Activated T-cell treated with anti-CD3 and anti-CD28 coated beads, Interleukin-2, amount 50 U/mL, for 72 hours (primary cell): ENCODE results near the gene SOCS1. TPM values are rescaled to one million over a fixed set of nuclear protein-coding genes. Genes with fewer than 3 reads are reported as not detected.
A peak's percentile ranks its signal among the peaks of the same experiment; 100 is the strongest.

Experiments used
- ATAC-seq, 2 donors: fragments of 150-1000 bp; cut with Tn5 transposase; replicated peaks in 1 of 2; 2 replicates each; pipeline ENCODE4 v1.10.0; 2021; ENCODE audit warnings: moderate library complexity in 2 of 2, mild to moderate bottlenecking in 1 of 2
- DNase-seq, 2 donors: peaks; one replicate each; pipeline ENCODE4 v3.0.0; 2021 to 2022; ENCODE audit warnings: mixed read lengths in 1 of 2
- H3K27ac Mint-ChIP-seq: one replicate; pipeline ENCODE4 v1.8.0; 2022; ENCODE audit warnings: mild to moderate bottlenecking, moderate library complexity, mixed read lengths
- H3K27me3 Mint-ChIP-seq: one replicate; pipeline ENCODE4 v1.8.0; 2022; ENCODE audit warnings: low read depth, mixed read lengths
- H3K36me3 Mint-ChIP-seq, 2 donors: one replicate each; pipeline ENCODE4 v1.8.0; 2022; ENCODE audit warnings: mixed read lengths in 2 of 2, mild to moderate bottlenecking in 1 of 2; ENCODE audit not compliant: insufficient read depth in 2 of 2
- H3K4me1 Mint-ChIP-seq: one replicate; pipeline ENCODE4 v1.8.0; 2022; ENCODE audit warnings: low read depth, mixed read lengths
- H3K4me3 Mint-ChIP-seq, 2 donors: one replicate each; pipeline ENCODE4 v1.8.0; 2022; ENCODE audit warnings: mild to moderate bottlenecking in 2 of 2, mixed read lengths in 2 of 2, moderate library complexity in 2 of 2
- H3K9me3 Mint-ChIP-seq, 2 donors: one replicate each; pipeline ENCODE4 v1.8.0; 2022; ENCODE audit warnings: mixed read lengths in 2 of 2
- total RNA-seq, 2 donors: library from RNA; stranded (reverse); gene quantifications; one replicate each; pipeline ENCODE4 v1.2.3, GENCODE V29; 2022

Gene SOCS1
- total RNA-seq, 2 donors from 2014 or later, result 93.7 to 126 TPM

GRCh38 chr16:11253009-11253994, 2.7 kb downstream of the SOCS1 start:
- H3K9me3 Mint-ChIP-seq, result no peaks in the 10 kb centered on the region
- H3K27me3 Mint-ChIP-seq, result no peaks in the 10 kb centered on the region
- peak overlapping the region; percentile 100 for H3K27ac Mint-ChIP-seq
- ATAC-seq, result peak; percentile 30 to 40
- H3K36me3 Mint-ChIP-seq, result peaks cover 20 to 30% of the 10 kb centered on the region in 2 donors
- peaks cover 63% of the 10 kb centered on the region for H3K4me1 Mint-ChIP-seq
- H3K4me3 Mint-ChIP-seq, result peak overlapping the region; percentile 85 to 99
- peak; percentile 73 to 83 for DNase-seq

DNA sequence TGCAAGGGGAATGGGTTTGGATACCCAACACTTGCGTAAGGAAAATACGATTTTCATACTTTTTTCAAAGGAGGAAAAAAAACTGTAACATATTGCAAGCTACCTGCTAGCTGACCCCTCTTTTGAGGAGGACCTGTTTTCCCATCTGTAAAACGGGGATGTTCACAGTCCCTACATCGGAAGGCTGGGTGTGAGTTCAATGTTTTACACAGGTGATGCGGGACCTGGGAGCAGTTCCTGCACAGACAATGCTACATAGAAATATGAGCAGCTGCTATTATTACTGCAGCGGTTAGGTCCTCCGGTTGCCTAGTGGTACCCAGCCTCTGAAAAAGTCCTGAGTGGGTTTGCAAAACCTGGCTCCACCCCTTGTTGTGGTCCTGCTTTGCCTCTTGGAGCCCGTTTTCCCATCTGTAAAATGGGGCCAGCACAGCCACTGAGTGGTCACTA, 3.5 kb downstream of the SOCS1 start:
- peak overlapping the region; percentile 100 for H3K27ac Mint-ChIP-seq
- peak overlapping the region; percentile 85 to 99 for H3K4me3 Mint-ChIP-seq
- DNase-seq (peak; percentile 45 to 51), ATAC-seq (no peak)
- no peaks in the 10 kb centered on the region for H3K27me3 Mint-ChIP-seq
- H3K4me1 Mint-ChIP-seq, result peaks cover 63% of the 10 kb centered on the region
- peaks cover 0 to 1% of the 10 kb centered on the region in 2 donors for H3K9me3 Mint-ChIP-seq
- peaks cover 21 to 34% of the 10 kb centered on the region in 2 donors for H3K36me3 Mint-ChIP-seq

GRCh38 chr16:11251525-11252481, 4.2 kb downstream of the SOCS1 start:
- H3K27ac Mint-ChIP-seq, result peak overlapping the region; percentile 100
- peak overlapping the region; percentile 85 to 99 for H3K4me3 Mint-ChIP-seq
- DNase-seq (peak; percentile 88 to 91), ATAC-seq (peak; percentile 37 to 49)
- peaks cover 19 to 38% of the 10 kb centered on the region in 2 donors for H3K36me3 Mint-ChIP-seq
- H3K4me1 Mint-ChIP-seq, result peaks cover 63% of the 10 kb centered on the region
- H3K27me3 Mint-ChIP-seq, result no peaks in the 10 kb centered on the region
- peaks cover 0 to 1% of the 10 kb centered on the region in 2 donors for H3K9me3 Mint-ChIP-seq

GRCh38 chr16:11250786-11251524, 5.0 kb downstream of the SOCS1 start:
- peak overlapping the region; percentile 85 to 99 for H3K4me3 Mint-ChIP-seq
- ATAC-seq (no peak), DNase-seq (no peak)
- peaks cover 17 to 35% of the 10 kb centered on the region in 2 donors for H3K36me3 Mint-ChIP-seq
- H3K27ac Mint-ChIP-seq, result peak overlapping the region; percentile 100
- H3K4me1 Mint-ChIP-seq, result peaks cover 70% of the 10 kb centered on the region
- peaks cover 0 to 1% of the 10 kb centered on the region in 2 donors for H3K9me3 Mint-ChIP-seq
- no peaks in the 10 kb centered on the region for H3K27me3 Mint-ChIP-seq

GRCh38 chr16:11250091-11250785, 5.8 kb downstream of the SOCS1 start:
- H3K9me3 Mint-ChIP-seq, result peaks cover 0 to 1% of the 10 kb centered on the region in 2 donors
- peaks cover 77% of the 10 kb centered on the region for H3K4me1 Mint-ChIP-seq
- DNase-seq (no peak), ATAC-seq (no peak)
- peak overlapping the region; percentile 36 to 85 for H3K4me3 Mint-ChIP-seq
- peak overlapping the region; percentile 100 for H3K27ac Mint-ChIP-seq
- peaks cover 17 to 34% of the 10 kb centered on the region in 2 donors for H3K36me3 Mint-ChIP-seq
- H3K27me3 Mint-ChIP-seq, result no peaks in the 10 kb centered on the region

DNA sequence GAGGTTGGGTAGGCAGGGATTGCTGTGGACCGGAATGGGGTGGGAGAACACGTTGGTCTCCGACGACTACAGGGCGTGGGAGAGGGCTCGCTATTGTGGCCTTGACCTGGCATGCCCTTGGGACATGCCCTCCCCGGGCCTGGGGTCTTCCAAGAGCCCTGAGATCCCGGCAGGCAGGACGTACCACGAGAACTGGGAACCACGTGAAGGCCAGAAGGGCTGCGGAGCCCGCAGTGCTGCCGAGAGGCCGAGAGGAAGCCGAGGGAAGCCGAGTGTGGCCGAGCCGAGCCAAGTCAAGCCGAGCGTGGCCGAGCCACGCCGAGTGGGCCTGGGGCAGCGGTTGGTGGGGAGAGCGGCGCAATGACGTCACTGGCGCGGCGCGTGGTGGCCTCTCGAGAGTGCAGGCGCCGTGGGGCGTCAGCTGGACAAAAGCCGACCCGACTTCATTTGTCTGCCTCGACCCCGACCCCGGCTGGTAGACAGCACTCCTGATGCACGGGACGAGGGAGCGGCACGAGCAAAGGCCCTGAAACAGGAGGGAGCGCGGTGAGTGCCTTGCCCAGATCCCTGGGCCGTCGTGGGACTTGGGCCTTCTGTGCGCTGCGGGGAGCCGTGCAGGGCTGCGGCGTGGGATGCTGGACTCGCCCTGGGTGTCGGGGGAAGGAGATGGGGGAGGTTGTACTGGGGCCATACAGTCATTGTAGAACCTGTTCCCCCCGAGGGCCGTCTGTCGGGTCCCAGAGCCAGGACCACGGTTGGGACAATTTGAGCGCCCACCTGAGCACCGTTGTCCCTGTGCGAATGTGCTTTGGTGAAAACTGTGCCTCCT, 6.6 kb downstream of the SOCS1 start:
- H3K36me3 Mint-ChIP-seq, result peaks cover 15 to 32% of the 10 kb centered on the region in 2 donors

DNA sequence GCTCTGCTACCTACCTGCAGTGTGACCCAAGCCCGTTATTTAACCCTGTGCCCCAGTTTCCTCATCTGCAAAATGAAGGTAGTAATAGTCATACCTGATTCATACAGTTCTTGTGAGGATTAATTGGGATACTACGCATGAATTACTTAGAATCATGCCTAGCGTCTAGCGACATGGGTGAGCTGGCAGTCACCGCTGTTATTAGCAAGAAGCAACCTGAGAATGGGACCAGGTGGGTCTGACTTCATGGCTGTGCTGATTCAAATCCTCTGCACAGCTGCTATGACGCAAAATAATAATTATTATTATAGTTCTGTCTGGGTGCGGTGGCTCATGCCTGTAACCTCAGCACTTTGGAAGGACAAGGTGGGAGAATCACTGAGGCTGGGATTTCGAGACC, 7.9 kb downstream of the SOCS1 start:
- DNase-seq, result no peak
- Mint-ChIP-seq H3K9me3 (peaks cover 0 to 1% of the 10 kb centered on the region in 2 donors), H3K4me1 (peaks cover 76% of the 10 kb centered on the region), H3K4me3 (peak overlapping the region in 1 of 2 donors; percentile 34), H3K27me3 (no peaks in the 10 kb centered on the region), H3K27ac (peak overlapping the region; percentile 93), H3K36me3 (peaks cover 6 to 20% of the 10 kb centered on the region in 2 donors)
- ATAC-seq, result no peak

More for the DNA sequence above, 6.6 kb downstream of the SOCS1 start:
- Mint-ChIP-seq H3K4me3 (no peak overlapping the region), H3K4me1 (peaks cover 81% of the 10 kb centered on the region), H3K27ac (peak overlapping the region; percentile 85), H3K9me3 (peaks cover 0 to 1% of the 10 kb centered on the region in 2 donors), H3K27me3 (no peaks in the 10 kb centered on the region)
- no peak for ATAC-seq
- DNase-seq, result no peak

GRCh38 chr16:11245988-11246387, 10.0 kb downstream of the SOCS1 start:
- peaks cover 55% of the 10 kb centered on the region for H3K4me1 Mint-ChIP-seq
- peak; percentile 41 to 55 for ATAC-seq
- H3K27ac Mint-ChIP-seq, result peak overlapping the region; percentile 93
- peaks cover 1 to 11% of the 10 kb centered on the region in 2 donors for H3K36me3 Mint-ChIP-seq
- no peaks in the 10 kb centered on the region for H3K27me3 Mint-ChIP-seq
- peaks cover 0 to 1% of the 10 kb centered on the region in 2 donors for H3K9me3 Mint-ChIP-seq
- DNase-seq, result peak; percentile 54 to 68
- no peak overlapping the region for H3K4me3 Mint-ChIP-seq

DNA sequence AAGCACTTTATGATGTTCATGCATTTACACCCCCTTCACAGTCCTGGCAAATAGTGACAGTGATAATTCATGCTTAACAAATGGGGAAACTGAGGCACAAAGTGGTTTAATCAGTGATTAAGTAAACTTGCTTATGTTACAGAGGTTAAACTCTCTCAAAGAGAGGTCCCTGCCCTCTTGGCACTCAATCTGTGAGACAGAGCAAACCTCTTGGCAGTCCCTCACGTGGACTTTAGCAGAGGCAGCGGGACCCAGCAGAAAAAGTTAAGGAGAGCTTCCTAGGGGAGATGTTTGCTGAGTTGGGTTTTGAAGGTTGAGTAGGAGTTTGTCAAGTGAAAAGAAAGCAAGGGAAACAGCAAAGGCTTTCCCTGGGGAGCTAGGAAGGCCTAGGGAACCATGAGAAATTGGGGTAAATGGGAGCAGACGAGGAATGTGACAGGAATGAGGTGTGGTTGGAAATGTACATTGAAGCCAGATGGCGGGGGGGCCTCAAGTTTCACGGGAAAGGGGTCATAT, 10.7 kb downstream of the SOCS1 start:
- Mint-ChIP-seq H3K27me3 (no peaks in the 10 kb centered on the region), H3K4me3 (peak overlapping the region; percentile 11 to 53), H3K9me3 (peaks cover 0 to 1% of the 10 kb centered on the region in 2 donors), H3K27ac (peak overlapping the region; percentile 93), H3K4me1 (peaks cover 48% of the 10 kb centered on the region), H3K36me3 (peaks cover 1 to 9% of the 10 kb centered on the region in 2 donors)
- ATAC-seq (no peak), DNase-seq (no peak)

- DNase-seq (no peak), ATAC-seq (no peak)
- Mint-ChIP-seq H3K27me3 (no peaks in the 10 kb centered on the region), H3K27ac (no peak overlapping the region), H3K4me3 (no peak overlapping the region), H3K4me1 (peaks cover 35% of the 10 kb centered on the region), H3K36me3 (peaks cover 1 to 6% of the 10 kb centered on the region in 2 donors), H3K9me3 (peaks cover 0 to 1% of the 10 kb centered on the region in 2 donors)
Observed at GRCh38 chr16:11242658-11243057, 13.3 kb downstream of the SOCS1 start.
